GM19467 (cell line): ENCODE measurements around the gene STIM1.
"Not testable (repeated sequence)": the region's sequence is repeated elsewhere in the genome, so short reads cannot be mapped to it uniquely, and the experiment has no call there.

Experiments used
- ATAC-seq: cut with Tn5 transposase; IDR thresholded peaks from one replicate; pipeline ENCODE4 v1.9.1; 2021; ENCODE audit warnings: mild to moderate bottlenecking, moderate library complexity; ENCODE audit not compliant: unreplicated experiment

STIM1 gene

DNA sequence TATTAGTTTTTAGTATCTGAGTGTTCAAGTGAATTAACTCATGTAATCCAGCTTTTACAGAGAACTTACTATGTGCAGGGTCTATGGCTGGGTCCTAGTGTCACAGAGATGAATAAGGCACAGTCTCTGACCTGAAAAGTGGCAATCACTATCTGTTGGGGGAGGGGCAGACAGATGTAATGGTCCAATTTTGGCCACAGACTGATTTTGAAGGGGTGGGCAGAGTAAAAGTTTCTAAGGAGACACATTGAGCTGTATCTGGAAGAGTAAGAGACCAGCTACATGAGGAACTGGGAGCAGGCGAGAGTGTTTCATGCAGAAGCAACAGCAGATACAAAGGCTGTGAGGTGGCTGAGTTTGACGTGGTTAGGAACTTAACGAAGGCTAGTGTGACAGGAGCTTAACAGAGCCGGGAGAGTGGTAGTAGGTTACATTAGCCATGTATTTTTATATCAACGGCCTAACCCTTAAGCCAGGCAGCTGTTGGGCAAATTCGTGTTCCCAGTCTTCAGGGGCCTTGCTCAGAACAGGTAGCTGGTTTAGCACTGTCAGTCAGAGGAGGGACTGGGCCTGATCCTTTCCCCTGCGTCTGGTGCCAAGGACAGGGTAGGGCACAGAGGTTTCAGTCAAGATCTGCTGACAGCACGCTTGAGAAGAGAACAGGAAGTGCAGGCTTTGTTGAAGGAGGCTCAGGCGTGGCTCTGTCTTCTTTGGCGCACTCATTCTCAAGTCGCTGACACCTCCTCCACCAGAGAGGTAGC lies 1.4 kb upstream of the STIM1 start:
- ATAC-seq: peak; percentile 31

DNA sequence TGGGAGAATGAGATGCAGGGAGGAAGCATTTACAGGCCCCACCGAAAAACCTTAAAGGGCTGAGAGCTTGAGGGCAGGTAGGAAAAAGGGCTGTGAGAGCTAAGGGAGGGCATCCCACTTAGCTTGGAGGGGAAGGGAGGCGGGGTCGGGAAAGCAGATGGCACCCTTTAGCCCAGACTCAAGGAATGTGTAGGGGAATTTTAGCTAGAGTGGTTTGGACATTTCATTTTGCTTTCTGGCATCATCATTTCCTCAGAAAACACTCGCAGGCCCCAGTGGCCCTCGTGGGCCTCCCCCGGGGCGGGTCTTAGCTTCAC lies 846 bp upstream of the STIM1 start:
- ATAC-seq: no peak

DNA sequence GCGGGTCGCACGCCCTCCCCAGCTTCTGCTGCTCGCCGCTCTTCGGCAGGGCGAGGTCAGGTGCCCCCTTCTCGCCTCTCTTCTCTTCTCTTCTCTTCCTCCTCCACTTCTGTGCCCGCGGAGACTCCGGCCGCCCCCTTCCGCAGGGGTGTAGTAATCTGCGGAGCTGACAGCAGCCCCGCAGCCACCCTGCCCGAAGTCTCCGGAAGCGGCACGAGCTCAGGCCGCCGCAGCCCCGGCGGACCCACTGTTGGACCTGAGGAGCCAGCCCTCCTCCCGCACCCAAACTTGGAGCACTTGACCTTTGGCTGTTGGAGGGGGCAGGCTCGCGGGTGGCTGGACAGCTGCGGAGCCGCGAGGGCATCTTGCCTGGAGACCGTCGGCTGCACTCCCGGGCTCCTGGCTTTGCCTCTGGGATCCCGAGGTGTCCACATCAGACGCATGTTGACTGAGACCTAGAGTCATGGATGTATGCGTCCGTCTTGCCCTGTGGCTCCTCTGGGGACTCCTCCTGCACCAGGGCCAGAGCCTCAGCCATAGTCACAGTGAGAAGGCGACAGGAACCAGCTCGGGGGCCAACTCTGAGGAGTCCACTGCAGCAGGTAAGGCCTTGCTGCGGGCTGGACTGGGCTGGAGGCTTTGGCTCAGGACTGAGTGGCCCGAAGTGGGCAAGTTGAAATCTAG lies 486 bp downstream of the STIM1 start:
- peak; percentile 23 for ATAC-seq

DNA sequence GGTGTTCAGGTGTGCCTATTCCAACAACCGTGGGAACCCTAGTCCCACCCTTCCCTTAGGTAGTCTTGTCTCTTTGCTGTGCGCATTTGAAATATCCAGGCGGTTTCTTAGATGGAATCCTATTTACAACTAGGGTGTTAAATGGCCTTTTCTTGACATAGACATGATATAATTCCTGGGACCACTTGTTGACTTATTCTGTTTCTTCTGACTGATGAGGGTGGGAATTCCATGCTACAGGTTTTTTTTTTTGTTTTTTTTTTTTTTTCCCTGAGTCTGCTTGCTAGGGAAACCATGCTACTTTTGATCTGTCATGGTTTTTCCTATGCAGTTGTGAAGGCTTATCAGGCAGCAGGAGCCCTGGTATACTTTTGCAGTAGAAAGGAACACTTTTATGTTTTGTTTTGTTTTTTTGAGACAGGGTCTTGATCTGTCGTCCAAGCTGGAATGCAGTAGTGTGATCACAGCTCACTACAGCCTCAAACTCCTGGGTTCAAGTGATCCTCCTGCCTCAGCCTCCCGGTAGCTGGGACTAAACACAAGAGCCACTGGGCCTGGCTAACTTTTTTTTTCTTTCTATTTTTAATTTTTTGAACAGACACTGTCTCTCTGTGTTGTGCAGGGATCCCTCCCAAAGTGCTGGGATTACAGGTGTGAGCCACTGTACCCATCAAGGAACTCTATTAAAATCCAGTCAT lies 1.5 kb downstream of the STIM1 start:
- ATAC-seq: no peak

DNA sequence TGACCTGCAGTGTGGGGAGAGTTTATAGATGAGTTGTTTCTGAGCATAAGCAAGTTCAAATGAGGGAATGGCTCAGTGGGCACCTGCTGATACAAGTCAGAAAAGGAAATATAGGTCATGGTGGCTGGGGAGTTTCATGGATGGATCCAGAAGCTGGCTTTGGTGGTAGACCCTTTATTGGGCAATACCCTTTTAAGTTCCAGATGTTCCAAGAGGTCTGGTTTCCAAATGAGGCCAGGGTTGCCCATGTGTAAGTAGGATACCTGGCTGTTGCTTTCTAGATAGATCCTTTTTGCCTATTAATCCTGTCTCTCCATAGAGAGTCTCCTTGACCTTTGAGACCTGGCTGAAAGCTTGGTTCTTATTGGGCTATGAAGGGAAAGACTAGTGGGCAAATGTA lies 2.2 kb downstream of the STIM1 start:
- no peak for ATAC-seq

DNA sequence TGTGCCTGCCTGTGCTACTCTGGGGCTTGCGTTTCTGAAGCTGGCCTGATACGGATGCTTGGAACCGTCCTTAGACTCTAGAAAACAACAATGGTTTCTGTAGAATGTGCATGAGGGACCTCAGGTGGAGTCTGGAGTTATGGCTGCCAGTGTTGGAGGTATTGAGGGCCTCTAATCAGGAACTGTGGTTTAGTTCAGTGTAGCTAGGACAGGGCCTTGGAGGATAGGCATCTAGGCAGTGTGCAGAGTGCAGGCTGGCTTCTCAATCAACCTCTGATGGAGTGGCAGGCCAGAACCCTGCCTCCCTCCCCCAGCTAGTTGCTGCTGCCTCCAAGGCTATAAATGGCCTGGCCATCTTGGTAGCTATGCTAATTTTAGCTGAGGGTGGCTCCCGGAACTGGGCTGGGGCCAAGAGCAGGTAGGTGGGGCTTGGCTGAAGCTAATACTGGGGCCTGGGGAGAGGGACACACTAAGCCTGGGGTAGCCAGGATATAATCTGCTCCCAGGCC lies 4.0 kb downstream of the STIM1 start:
- peak; percentile 23 for ATAC-seq

DNA sequence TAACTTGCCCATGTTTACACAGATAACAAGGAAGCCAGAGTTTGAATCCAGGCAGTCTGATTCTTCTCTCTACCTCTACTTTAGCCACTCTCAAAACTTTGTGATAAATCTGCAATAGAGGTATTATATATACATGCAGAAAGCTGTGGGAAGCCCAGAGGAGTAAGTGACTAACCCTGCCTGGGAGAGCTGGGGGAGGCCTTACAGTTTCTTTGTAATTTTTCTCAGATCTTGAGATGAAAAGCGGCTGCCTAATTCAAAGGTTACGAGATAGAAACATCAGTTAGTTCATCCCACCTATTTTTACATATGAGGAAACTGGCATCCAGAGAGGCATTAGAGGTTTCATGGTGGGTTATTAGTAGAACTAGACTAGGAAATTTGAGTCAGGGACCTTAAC lies 4.9 kb downstream of the STIM1 start:
- no peak for ATAC-seq

DNA sequence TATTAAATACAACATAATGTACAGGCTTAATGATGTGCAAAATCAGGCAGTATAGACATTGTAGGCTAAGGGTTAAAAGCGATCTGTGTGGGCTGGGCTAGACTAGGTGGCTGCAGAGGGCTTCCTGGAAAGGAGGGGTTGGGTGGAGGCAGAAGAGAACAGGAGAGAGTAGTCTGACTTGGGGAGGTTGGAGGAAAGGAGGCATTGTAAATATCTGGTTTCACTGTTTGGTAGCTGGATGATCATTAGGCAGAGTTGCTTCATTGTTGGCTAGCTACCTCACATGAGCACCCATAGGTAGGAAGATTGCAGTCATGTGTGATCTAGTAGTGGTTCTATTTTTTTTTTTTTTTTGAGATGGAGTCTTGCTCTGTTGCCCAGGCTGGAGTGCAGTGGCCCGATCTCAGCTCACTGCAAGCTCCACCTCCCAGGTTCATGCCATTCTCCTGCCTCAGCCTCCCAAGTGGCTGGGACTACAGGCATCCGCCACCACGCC lies 5.5 kb downstream of the STIM1 start:
- not testable (repeated sequence) for ATAC-seq

DNA sequence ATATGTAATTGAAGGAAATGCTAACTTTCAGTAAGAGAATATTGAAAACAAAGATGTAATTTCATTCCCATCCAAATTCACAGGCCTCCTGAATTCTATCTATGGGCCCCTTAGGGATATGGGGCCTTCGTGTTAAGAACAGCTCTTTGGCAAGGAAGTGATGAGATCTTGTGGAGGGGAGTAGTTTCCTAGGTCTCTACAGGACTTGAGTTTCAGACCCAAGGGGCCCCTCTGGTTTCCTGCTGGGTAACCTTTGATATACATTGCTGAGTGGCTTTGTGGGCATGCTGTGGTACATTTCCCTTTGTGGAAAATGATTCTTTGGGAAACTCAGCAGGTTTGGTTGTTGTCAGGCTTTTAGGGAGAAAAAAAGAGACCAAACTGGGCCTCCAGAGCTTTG lies 6.2 kb downstream of the STIM1 start:
- ATAC-seq: no peak

DNA sequence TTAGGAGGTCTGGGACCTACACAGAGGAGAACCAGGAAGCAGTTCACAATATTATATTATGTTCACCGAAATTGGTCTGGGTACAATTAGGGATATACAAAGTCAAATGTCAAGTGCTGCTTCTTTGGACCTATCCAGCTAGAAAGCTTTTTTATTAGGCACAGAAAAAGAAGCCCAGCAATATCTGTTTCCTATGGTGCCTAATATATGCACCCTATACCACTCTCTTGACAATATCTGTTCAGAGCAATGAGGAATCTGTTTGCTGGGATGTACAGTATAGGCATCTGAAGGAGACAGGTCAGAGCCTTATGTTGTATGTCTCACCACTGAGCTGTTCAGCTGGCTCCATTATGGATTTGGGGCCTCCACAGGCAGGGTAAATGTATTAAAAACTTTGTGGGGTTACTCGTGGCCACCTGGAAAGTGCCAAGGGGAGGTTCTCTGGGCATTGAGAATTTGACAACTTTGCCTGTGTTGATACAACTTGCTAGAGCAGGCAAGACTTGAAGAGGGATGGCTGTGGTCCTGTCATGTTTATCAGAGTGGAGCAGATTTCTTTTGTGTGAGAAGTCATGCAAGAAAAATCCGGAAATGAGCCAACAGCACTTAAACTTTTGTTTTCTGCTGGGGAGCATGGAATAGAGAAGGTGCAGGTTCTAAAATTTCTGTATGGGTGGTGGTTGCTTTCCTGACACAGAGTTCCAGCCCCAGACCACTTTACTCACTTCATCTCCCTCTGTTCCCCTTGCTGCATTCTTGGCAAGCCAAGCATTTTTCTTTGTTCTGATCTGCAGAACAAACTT lies 10.1 kb downstream of the STIM1 start:
- ATAC-seq: no peak

DNA sequence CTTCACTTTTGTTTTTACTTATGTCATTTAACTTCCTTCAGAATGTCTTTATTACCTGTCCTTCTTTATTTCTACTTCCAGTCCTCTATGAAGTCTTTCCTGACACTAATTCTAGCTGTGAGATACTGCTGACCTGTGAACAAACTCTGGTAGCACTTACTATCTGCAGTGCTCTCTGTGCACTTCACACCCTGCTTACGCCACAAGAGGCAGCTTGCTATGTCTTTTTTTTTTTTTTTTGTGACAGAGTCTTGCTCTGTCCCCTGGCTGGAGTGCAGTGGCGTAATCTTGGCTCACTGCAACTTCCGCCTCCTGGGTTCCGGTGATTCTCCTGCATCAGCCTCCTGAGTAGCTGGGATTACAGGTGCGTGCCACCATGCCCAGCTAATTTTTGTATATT lies 10.7 kb downstream of the STIM1 start:
- ATAC-seq: no peak

DNA sequence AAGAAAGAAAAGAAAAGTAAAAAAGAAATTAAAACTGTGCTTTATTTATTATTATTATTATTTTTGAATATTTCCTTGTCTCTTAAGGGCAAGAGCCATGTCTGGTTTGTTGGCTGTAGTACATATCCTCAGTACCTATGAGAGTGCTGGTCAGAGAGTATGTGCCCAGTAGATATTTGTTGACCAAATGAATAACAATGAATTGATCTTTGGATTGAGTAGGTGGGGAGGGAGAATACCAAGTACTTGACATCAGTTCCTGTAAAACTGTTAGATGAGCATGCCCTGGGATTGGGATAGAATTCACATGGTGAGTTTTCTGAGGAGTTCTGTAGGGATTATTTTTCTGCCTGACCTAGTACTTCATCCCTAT lies 11.4 kb downstream of the STIM1 start:
- ATAC-seq: no peak

DNA sequence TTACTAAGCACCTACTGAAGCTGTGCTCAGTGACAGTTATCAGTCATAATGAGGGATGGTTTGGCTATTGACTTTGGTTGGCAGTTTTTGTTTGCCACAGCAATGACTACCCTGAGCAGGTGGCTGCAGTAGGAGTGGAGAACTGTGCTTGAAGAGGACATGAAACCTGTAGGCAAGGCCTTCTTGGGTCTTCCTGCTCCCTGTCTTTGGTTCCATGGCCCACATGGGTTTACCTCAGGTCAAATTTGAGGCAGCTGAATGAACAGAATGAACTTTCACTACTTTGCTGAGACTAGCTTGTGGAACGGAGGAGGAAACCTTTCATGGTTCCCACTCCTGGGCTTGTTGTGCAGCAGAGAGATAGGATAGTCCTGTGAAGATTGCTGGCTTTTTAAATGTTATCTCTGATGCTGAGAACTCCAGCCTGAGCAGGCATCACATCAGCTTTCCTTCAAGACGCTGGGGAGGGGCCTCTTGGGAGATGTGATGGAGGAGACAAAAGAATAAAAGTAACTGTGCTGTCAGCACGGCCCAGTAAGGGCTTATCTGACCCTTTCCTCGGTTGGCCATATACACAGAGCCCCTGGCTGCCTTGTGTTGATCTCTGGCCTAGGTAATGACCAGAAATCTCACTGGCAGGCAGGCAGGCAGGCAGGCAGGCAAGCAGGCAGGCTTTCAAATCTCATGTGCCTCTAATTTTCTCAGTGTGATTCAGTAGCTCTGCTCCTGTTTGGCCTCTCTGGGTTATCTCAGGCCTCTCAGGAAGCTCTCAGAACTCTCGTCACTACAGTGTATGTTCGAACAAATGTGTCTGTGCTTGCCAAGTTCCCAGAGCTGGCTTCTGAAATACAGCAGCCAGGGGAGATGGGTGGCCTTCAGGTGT lies 12.0 kb downstream of the STIM1 start:
- no peak for ATAC-seq

DNA sequence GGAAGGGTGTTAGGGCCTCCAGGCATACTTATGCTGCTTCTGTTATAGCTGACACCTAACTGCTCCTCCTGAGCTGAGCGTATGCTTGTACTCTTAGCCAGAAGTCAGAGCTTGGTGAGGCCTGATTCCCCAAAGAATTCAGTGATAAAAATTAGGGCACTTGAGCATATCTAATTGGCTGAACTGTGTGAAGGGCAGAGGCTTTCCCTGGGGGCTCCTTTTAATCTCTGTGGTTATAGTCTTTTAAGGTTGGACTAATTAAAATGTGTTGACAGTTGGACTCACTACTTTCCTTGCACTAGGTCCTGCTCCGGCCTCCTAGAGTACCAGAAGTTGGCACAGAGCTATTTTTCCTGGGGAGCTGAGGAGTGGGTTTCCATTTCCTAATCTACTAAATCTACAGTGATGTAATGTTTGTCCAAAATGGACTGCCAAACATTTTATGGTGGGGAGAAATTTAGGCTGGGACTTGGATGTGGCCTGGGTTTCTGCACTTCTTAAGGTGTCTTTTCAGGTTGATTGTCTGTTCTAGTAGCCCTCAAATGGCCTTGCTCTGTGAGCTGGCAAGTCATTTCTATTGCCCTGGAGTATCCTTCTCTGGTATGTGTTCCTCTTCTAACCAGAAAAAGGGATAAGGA lies 18.4 kb downstream of the STIM1 start:
- ATAC-seq: no peak

DNA sequence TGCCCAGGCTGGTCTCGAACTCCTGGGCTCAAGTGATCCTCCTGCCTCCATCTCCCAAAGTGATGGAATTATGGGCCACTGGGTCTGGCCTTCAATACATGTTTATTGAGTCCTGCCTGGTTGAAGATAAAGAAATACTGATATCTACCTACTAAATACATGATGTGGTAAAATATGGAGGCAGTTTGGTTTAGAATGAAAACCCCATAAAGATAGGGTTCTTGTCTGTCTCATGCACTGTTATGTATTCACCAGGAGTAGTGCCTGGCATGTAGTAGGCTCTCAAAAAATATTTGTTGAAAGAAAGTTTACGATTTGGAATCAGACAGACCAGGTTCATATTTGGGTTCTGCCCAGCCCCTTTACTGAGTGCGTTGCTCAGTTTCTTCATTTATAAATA lies 21.1 kb downstream of the STIM1 start:
- ATAC-seq: no peak

DNA sequence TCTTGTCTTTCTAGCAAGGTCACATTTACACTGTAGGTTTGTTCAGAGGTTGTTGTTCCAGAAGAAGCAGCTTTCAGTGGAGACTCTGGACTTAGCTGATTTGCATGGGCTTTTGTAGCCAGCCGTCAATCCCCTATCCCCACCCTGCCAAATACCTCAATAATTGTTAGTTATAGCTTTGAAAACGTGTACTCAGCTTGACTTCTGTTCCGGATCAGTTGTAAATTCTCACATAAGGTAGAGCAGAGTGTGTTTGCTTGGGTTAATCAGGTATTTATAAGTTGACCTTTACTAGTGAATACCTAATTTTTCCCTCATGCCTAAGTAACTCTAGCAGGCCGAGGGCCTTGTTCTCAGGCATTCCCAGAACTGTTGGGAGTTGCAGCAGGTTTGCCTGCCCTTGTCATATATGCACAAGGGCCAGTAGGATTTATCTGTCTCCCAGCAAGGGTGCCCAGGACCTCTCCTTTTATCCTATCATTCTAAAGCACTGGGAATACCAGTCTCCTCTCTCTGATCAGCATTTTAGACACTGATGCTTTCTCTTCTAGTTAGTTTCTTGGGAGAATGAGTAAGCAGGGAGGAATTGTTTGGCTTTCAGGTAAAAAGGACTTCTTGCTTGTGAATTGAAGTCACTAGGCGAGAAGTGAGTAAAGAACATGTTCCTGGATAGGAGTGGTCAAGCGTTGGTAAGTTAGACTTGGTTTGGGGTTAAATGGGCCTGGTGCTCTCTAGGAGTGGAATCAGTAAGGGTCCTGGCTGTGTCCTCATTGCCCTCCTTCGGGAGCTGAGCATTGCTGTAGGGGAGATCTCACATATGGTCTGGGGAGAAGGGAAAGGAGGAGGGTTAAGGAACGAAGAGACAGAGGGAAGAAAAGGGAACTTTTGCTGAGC lies 22.1 kb downstream of the STIM1 start:
- ATAC-seq: no peak

DNA sequence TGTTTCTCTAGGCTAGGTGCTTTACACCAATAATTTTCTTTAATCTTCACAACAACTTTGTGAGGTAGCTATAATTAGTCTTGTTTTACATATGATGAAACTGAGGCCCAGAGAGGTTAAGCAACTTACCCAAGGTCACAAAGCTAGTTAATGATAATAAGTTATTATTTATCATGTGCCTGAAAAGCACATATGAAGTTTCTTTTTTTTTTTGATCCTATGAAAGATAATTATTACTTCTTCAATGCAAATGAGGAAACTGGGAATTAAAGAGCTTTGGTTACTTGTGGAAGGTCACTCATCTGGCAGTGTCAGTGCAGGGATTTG lies 22.8 kb downstream of the STIM1 start:
- ATAC-seq: no peak

DNA sequence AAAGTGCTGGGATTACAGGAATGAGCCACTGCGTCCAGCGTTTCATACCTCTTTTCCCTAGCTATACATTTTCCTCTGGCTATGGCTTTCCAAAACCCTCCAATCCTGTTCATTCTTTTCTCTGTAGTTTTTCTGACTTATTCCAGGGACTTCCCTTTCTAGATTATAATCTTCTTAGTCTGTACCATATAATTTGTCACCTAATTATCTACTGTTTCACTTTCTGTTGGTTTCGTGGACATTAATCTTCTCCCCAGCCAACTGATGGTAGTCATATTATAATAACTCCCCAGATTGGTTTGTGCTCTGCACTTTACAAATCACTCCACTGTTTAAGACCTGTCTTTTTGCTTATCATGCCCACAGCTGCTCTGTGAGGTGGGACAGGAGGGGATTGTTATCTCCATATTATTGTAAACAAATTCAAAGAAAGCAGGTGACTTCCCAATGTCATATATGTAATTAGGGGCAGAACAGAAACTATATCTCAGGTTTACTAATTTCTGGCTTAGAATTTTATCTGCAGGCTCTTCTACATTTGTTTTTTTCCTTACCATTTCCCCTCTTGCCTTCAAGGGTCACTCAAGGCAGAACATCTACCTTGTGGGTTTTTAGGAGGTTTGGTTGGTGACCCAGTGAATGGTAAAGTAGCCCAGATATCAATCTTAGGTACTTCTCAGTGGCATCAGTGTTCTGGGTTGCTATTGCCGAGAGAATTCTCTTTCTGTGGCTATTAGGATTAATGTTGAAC lies 23.9 kb downstream of the STIM1 start:
- ATAC-seq: no peak
